WTC11 (cell line): ENCODE data around the gene PLEKHG5.

Experiments
- E2F5 ChIP-seq: sonication (generic); formaldehyde crosslinking; IDR thresholded peaks from 2 replicates; pipeline ENCODE4 v1.8.1; 2022; ENCODE audit warnings: mild to moderate bottlenecking, moderate library complexity, missing genetic modification reagents
- ESRRA ChIP-seq: sonication (generic); formaldehyde crosslinking; IDR thresholded peaks from 2 replicates; pipeline ENCODE4 v1.8.1; 2022; ENCODE audit warnings: mild to moderate bottlenecking, missing genetic modification reagents, borderline replicate concordance
- ETV6 ChIP-seq: sonication (generic); formaldehyde crosslinking; IDR thresholded peaks from 2 replicates; pipeline ENCODE4 v1.8.1; 2022; ENCODE audit warnings: mild to moderate bottlenecking, missing genetic modification reagents
- GTF2I ChIP-seq: fragments of 250-450 bp; sonication (Bioruptor Pico); conservative IDR thresholded peaks from 2 replicates; pipeline ENCODE4 v1.4.0; 2021; ENCODE audit warnings: mild to moderate bottlenecking
- KAT7 ChIP-seq: sonication (generic); formaldehyde crosslinking; IDR thresholded peaks from 2 replicates; pipeline ENCODE4 v1.8.1; 2023; ENCODE audit warnings: missing genetic modification reagents, mild to moderate bottlenecking, borderline replicate concordance
- SMAD3 ChIP-seq: sonication (generic); formaldehyde crosslinking; IDR thresholded peaks from 2 replicates; pipeline ENCODE4 v1.8.0; 2022; ENCODE audit warnings: missing genetic modification reagents, mild to moderate bottlenecking, borderline replicate concordance
- SP1 ChIP-seq: sonication (generic); formaldehyde crosslinking; conservative IDR thresholded peaks from 2 replicates; pipeline ENCODE4 v1.8.1; 2022; ENCODE audit warnings: missing genetic modification reagents
- TF ChIP-seq, protein P1 (sequence below): fragments of 200-600 bp; IDR thresholded peaks from 2 replicates; pipeline ENCODE4 v1.8.0; 2022; ENCODE audit warnings: antibody characterized with exemption
- TF ChIP-seq, protein P2 (sequence below): sonication (generic); formaldehyde crosslinking; IDR thresholded peaks from 2 replicates; pipeline ENCODE4 v1.8.1; 2022; ENCODE audit warnings: mild to moderate bottlenecking, missing genetic modification reagents, moderate library complexity, borderline replicate concordance
- TF ChIP-seq, protein P3 (sequence below): sonication (generic); formaldehyde crosslinking; IDR thresholded peaks from 2 replicates; pipeline ENCODE4 v1.8.1; 2023; ENCODE audit warnings: mild to moderate bottlenecking, missing genetic modification reagents, borderline replicate concordance
- TF ChIP-seq, protein P4 (sequence below): sonication (generic); formaldehyde crosslinking; IDR thresholded peaks from 2 replicates; pipeline ENCODE4 v1.8.1; 2022; ENCODE audit warnings: low read depth, mild to moderate bottlenecking, moderate library complexity, missing genetic modification reagents, borderline replicate concordance
- TF ChIP-seq, protein P5 (sequence below): sonication (generic); formaldehyde crosslinking; IDR thresholded peaks from 2 replicates; pipeline ENCODE4 v1.8.0; 2022; ENCODE audit warnings: mild to moderate bottlenecking, missing genetic modification reagents

- TF ChIP-seq, protein P1, sequence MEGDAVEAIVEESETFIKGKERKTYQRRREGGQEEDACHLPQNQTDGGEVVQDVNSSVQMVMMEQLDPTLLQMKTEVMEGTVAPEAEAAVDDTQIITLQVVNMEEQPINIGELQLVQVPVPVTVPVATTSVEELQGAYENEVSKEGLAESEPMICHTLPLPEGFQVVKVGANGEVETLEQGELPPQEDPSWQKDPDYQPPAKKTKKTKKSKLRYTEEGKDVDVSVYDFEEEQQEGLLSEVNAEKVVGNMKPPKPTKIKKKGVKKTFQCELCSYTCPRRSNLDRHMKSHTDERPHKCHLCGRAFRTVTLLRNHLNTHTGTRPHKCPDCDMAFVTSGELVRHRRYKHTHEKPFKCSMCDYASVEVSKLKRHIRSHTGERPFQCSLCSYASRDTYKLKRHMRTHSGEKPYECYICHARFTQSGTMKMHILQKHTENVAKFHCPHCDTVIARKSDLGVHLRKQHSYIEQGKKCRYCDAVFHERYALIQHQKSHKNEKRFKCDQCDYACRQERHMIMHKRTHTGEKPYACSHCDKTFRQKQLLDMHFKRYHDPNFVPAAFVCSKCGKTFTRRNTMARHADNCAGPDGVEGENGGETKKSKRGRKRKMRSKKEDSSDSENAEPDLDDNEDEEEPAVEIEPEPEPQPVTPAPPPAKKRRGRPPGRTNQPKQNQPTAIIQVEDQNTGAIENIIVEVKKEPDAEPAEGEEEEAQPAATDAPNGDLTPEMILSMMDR, result no peak
- TF ChIP-seq SMAD3 (CRISPR knock-in tag), result no peak
- TF ChIP-seq SP1, result no peak
- TF ChIP-seq GTF2I, result no peak
- TF ChIP-seq, protein P2, sequence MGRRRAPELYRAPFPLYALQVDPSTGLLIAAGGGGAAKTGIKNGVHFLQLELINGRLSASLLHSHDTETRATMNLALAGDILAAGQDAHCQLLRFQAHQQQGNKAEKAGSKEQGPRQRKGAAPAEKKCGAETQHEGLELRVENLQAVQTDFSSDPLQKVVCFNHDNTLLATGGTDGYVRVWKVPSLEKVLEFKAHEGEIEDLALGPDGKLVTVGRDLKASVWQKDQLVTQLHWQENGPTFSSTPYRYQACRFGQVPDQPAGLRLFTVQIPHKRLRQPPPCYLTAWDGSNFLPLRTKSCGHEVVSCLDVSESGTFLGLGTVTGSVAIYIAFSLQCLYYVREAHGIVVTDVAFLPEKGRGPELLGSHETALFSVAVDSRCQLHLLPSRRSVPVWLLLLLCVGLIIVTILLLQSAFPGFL (CRISPR knock-in tag), result no peak
- TF ChIP-seq, protein P3, sequence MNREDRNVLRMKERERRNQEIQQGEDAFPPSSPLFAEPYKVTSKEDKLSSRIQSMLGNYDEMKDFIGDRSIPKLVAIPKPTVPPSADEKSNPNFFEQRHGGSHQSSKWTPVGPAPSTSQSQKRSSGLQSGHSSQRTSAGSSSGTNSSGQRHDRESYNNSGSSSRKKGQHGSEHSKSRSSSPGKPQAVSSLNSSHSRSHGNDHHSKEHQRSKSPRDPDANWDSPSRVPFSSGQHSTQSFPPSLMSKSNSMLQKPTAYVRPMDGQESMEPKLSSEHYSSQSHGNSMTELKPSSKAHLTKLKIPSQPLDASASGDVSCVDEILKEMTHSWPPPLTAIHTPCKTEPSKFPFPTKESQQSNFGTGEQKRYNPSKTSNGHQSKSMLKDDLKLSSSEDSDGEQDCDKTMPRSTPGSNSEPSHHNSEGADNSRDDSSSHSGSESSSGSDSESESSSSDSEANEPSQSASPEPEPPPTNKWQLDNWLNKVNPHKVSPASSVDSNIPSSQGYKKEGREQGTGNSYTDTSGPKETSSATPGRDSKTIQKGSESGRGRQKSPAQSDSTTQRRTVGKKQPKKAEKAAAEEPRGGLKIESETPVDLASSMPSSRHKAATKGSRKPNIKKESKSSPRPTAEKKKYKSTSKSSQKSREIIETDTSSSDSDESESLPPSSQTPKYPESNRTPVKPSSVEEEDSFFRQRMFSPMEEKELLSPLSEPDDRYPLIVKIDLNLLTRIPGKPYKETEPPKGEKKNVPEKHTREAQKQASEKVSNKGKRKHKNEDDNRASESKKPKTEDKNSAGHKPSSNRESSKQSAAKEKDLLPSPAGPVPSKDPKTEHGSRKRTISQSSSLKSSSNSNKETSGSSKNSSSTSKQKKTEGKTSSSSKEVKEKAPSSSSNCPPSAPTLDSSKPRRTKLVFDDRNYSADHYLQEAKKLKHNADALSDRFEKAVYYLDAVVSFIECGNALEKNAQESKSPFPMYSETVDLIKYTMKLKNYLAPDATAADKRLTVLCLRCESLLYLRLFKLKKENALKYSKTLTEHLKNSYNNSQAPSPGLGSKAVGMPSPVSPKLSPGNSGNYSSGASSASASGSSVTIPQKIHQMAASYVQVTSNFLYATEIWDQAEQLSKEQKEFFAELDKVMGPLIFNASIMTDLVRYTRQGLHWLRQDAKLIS (CRISPR knock-in tag), result no peak
- TF ChIP-seq KAT7 (CRISPR knock-in tag), result no peak
- TF ChIP-seq ETV6 (CRISPR knock-in tag), result no peak
- TF ChIP-seq E2F5 (CRISPR knock-in tag), result no peak
- TF ChIP-seq, protein P4, sequence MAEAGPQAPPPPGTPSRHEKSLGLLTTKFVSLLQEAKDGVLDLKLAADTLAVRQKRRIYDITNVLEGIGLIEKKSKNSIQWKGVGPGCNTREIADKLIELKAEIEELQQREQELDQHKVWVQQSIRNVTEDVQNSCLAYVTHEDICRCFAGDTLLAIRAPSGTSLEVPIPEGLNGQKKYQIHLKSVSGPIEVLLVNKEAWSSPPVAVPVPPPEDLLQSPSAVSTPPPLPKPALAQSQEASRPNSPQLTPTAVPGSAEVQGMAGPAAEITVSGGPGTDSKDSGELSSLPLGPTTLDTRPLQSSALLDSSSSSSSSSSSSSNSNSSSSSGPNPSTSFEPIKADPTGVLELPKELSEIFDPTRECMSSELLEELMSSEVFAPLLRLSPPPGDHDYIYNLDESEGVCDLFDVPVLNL (CRISPR knock-in tag), result no peak
- TF ChIP-seq, protein P5, sequence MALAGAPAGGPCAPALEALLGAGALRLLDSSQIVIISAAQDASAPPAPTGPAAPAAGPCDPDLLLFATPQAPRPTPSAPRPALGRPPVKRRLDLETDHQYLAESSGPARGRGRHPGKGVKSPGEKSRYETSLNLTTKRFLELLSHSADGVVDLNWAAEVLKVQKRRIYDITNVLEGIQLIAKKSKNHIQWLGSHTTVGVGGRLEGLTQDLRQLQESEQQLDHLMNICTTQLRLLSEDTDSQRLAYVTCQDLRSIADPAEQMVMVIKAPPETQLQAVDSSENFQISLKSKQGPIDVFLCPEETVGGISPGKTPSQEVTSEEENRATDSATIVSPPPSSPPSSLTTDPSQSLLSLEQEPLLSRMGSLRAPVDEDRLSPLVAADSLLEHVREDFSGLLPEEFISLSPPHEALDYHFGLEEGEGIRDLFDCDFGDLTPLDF (CRISPR knock-in tag), result no peak
- no peak for TF ChIP-seq ESRRA
Observed at GRCh38 chr1:6499296-6499695, 7.8 kb upstream of the PLEKHG5 start.
